ENCODE data around the gene PRSS53.

- no peak for TF ChIP-seq POLR2AphosphoS5 (IDR thresholded peaks at IDR 0.05; ENCODE audit: low read depth)
- no peak for TF ChIP-seq EZH2phosphoT487 (IDR thresholded peaks at IDR 0.05; ENCODE audit: unreplicated experiment)
- TF ChIP-seq CTCF (conservative IDR thresholded peaks at IDR 0.05; ENCODE audit: low read depth in 2 of 2) = peak; percentile 70 to 78
- no peak for TF ChIP-seq EZH2 (IDR thresholded peaks at IDR 0.05; ENCODE audit: low read depth, unreplicated experiment)
- no peak for TF ChIP-seq REST (IDR thresholded peaks at IDR 0.05; ENCODE audit: unreplicated experiment)
These were observed 17.0 kb upstream of the PRSS53 start for GRCh38 chr16:31105677-31106213.
